ENCODE results near the gene PLIN1. TPM values are rescaled to one million over a fixed set of nuclear protein-coding genes. Genes with fewer than 3 reads are reported as not detected.

Gene PLIN1
- polyA plus RNA-seq, 4 donors, result 0.49 to 2.0 (median 1.2) TPM

GRCh38 chr15:89654847-89655805 lies 24.0 kb downstream of the PLIN1 start, which contains the start of gene KIF7:
TSS of gene KIF7 (minus strand) at chr15:89655467. CDS start at chr15:89652930, 2,537 bp downstream.
- peak in 2 of 4 donors; percentile 48 to 58 for DNase-seq (ENCODE audit: low read depth in 4 of 4, low spot score in 2 of 4)

- no peak for DNase-seq (ENCODE audit: low read depth in 4 of 4, low spot score in 2 of 4)
Observed at GRCh38 chr15:89654301-89654761, 24.8 kb downstream of the PLIN1 start.

GRCh38 chr15:89653578-89653977 lies 25.6 kb downstream of the PLIN1 start:
- no peak for DNase-seq (ENCODE audit: low read depth in 4 of 4, low spot score in 2 of 4)

GRCh38 chr15:89652666-89653065 lies 26.5 kb downstream of the PLIN1 start:
- DNase-seq (ENCODE audit: low read depth in 4 of 4, low spot score in 2 of 4), result no peak

- no peak for DNase-seq (ENCODE audit: low read depth in 4 of 4, low spot score in 2 of 4)
Observed at GRCh38 chr15:89652131-89652530, 27.0 kb downstream of the PLIN1 start.

- DNase-seq (ENCODE audit: low read depth in 4 of 4, low spot score in 2 of 4), result no peak
Observed at GRCh38 chr15:89649716-89650115, 29.5 kb downstream of the PLIN1 start.

GRCh38 chr15:89649013-89649625 lies 30.0 kb downstream of the PLIN1 start:
- no peak for DNase-seq (ENCODE audit: low read depth in 4 of 4, low spot score in 2 of 4)

- DNase-seq (ENCODE audit: low read depth in 4 of 4, low spot score in 2 of 4), result no peak
Observed at GRCh38 chr15:89648106-89649012, 30.8 kb downstream of the PLIN1 start.

- peak in 1 of 4 donors; percentile 24 for DNase-seq (ENCODE audit: low read depth in 4 of 4, low spot score in 2 of 4)
Observed at GRCh38 chr15:89647191-89647851, 31.8 kb downstream of the PLIN1 start.

GRCh38 chr15:89646416-89647141 lies 32.6 kb downstream of the PLIN1 start:
- DNase-seq (ENCODE audit: low read depth in 4 of 4, low spot score in 2 of 4), result no peak

- no peak for DNase-seq (ENCODE audit: low read depth in 4 of 4, low spot score in 2 of 4)
Observed at GRCh38 chr15:89645680-89646079, 33.5 kb downstream of the PLIN1 start.

GRCh38 chr15:89642106-89642505 lies 37.1 kb downstream of the PLIN1 start:
- DNase-seq (ENCODE audit: low read depth in 4 of 4, low spot score in 2 of 4), result no peak

- DNase-seq (ENCODE audit: low read depth in 4 of 4, low spot score in 2 of 4), result no peak
Observed at GRCh38 chr15:89641053-89641452, 38.1 kb downstream of the PLIN1 start.

GRCh38 chr15:89640245-89640644 lies 38.9 kb downstream of the PLIN1 start:
- DNase-seq (ENCODE audit: low read depth in 4 of 4, low spot score in 2 of 4), result no peak

- no peak for DNase-seq (ENCODE audit: low read depth in 4 of 4, low spot score in 2 of 4)
Observed at GRCh38 chr15:89633585-89633984, 45.6 kb downstream of the PLIN1 start.

GRCh38 chr15:89632563-89633430 lies 46.4 kb downstream of the PLIN1 start:
- no peak for DNase-seq (ENCODE audit: low read depth in 4 of 4, low spot score in 2 of 4)

- DNase-seq (ENCODE audit: low read depth in 4 of 4, low spot score in 2 of 4), result no peak
Observed at GRCh38 chr15:89631902-89632264, 47.3 kb downstream of the PLIN1 start.
